ENCODE results near the gene PNPLA4. TPM values are rescaled to one million over a fixed set of nuclear protein-coding genes. Genes with fewer than 3 reads are reported as not detected.

The PNPLA4 gene
- total RNA-seq, 2 donors from 2014 or later: 5.7 to 19.4 TPM

GRCh38 chrX:7891928-7892327 is 35.3 kb downstream of the PNPLA4 start:
- TF ChIP-seq POLR2A (IDR thresholded peaks at IDR 0.05) (no peak), CTCF (IDR thresholded peaks at IDR 0.05) (no peak)
- no peak for ATAC-seq
- Histone ChIP-seq H3K27ac (no peak overlapping the region), H3K36me3 (replicated peaks in 1 of 2; ENCODE audit: insufficient read depth in 1 of 2, low read depth in 2 of 2) (no peaks in the 10 kb centered on the region), H3K4me3 (no peak overlapping the region), H3K27me3 (no peaks in the 10 kb centered on the region), H3K4me1 (no peaks in the 10 kb centered on the region), H3K9me3 (no peaks in the 10 kb centered on the region)
- intact Hi-C loops (cut with DNase I): no loop called here
- DNase-seq: no peak
- WGBS, 2 donors: 24 to 27% methylated on average over 4 to 9 of the region's 9 CpGs

- TF ChIP-seq CTCF (IDR thresholded peaks at IDR 0.05) (no peak), POLR2A (IDR thresholded peaks at IDR 0.05) (no peak)
- 61 to 80% methylated on average over 2 of the region's 2 CpGs for WGBS, 2 donors
- intact Hi-C loops (cut with DNase I): no loop called here
- ATAC-seq: no peak
- no peaks in the 10 kb centered on the region for H3K4me1 ChIP-seq
- no peak for DNase-seq
- H3K4me3 ChIP-seq: no peak overlapping the region
- no peaks in the 10 kb centered on the region for H3K9me3 ChIP-seq
- no peaks in the 10 kb centered on the region for H3K27me3 ChIP-seq
- H3K27ac ChIP-seq: no peak overlapping the region
- no peaks in the 10 kb centered on the region for H3K36me3 ChIP-seq (replicated peaks in 1 of 2; ENCODE audit: insufficient read depth in 1 of 2, low read depth in 2 of 2)
Observed at GRCh38 chrX:7889680-7890079, 37.5 kb downstream of the PNPLA4 start.

GRCh38 chrX:7889135-7889534 is 38.1 kb downstream of the PNPLA4 start:
- ATAC-seq (no peak), DNase-seq (no peak)
- H3K9me3 ChIP-seq: no peaks in the 10 kb centered on the region
- TF ChIP-seq CTCF (IDR thresholded peaks at IDR 0.05) (no peak), POLR2A (IDR thresholded peaks at IDR 0.05) (no peak)
- no peaks in the 10 kb centered on the region for H3K27me3 ChIP-seq
- no peaks in the 10 kb centered on the region for H3K4me1 ChIP-seq
- H3K4me3 ChIP-seq: no peak overlapping the region
- no peaks in the 10 kb centered on the region for H3K36me3 ChIP-seq (replicated peaks in 1 of 2; ENCODE audit: insufficient read depth in 1 of 2, low read depth in 2 of 2)
- 42 to 49% methylated on average over 2 of the region's 2 CpGs for WGBS, 2 donors
- intact Hi-C loops (cut with DNase I): no loop called here
- H3K27ac ChIP-seq: no peak overlapping the region

GRCh38 chrX:7876957-7877356 is 50.3 kb downstream of the PNPLA4 start:
- WGBS, 2 donors: 84 to 85% methylated on average over 2 of the region's 2 CpGs
- Histone ChIP-seq H3K27ac (no peak overlapping the region), H3K27me3 (no peaks in the 10 kb centered on the region), H3K4me3 (no peak overlapping the region), H3K4me1 (no peaks in the 10 kb centered on the region), H3K36me3 (replicated peaks in 1 of 2; ENCODE audit: insufficient read depth in 1 of 2, low read depth in 2 of 2) (no peaks in the 10 kb centered on the region), H3K9me3 (no peaks in the 10 kb centered on the region)
- TF ChIP-seq POLR2A (IDR thresholded peaks at IDR 0.05): no peak
- TF ChIP-seq CTCF (IDR thresholded peaks at IDR 0.05): no peak
- ATAC-seq (no peak), DNase-seq (no peak)
- intact Hi-C loops (cut with DNase I): no loop called here

GRCh38 chrX:7872042-7872441 is 55.2 kb downstream of the PNPLA4 start:
- Histone ChIP-seq H3K4me3 (no peak overlapping the region), H3K4me1 (no peaks in the 10 kb centered on the region), H3K36me3 (replicated peaks in 1 of 2; ENCODE audit: insufficient read depth in 1 of 2, low read depth in 2 of 2) (no peaks in the 10 kb centered on the region), H3K9me3 (no peaks in the 10 kb centered on the region), H3K27me3 (no peaks in the 10 kb centered on the region), H3K27ac (no peak overlapping the region)
- intact Hi-C loops (cut with DNase I): no loop called here
- 59 to 70% methylated on average over 4 of the region's 4 CpGs for WGBS, 2 donors
- DNase-seq: no peak
- no peak for TF ChIP-seq POLR2A (IDR thresholded peaks at IDR 0.05)
- no peak for TF ChIP-seq CTCF (IDR thresholded peaks at IDR 0.05)
- ATAC-seq: no peak
